ENCODE results near the gene GPLD1.
"Not testable (repeated sequence)": the region's sequence is repeated elsewhere in the genome, so short reads cannot be mapped to it uniquely, and the experiment has no call there.

GPLD1 gene

DNA sequence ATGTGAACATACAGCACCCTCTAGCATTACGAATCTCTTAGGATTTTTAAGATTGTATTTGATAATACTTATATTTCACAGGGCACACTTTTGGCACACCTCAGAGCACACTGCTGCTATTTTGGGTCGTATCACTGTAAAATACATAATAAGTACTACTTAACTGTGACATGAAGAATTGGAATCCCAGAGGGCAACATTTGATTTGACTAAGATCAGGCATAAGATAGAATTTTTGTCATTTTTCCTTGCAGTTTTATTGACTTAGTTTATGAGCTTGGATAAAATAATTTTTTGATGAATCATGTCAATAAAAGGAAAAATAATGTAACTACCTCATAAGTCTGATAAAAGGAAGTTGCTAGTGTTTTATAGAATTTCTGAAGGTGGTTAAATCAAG is 64.3 kb downstream of the GPLD1 start:
- peaks cover 30 to 52% of the 10 kb centered on the region in 2 donors for H3K36me3 ChIP-seq (ENCODE audit: control insufficient read depth in 1 of 2, insufficient read depth in 2 of 2, low read length in 2 of 2)
- no peaks in the 10 kb centered on the region for H3K27me3 ChIP-seq (ENCODE audit: control insufficient read depth in 1 of 2, insufficient read depth in 2 of 2, low read length in 2 of 2)
- H3K4me1 ChIP-seq (ENCODE audit: control insufficient read depth in 1 of 2, insufficient read depth in 2 of 2, low read length in 2 of 2) = no peaks in the 10 kb centered on the region
- no peak overlapping the region for H3K27ac ChIP-seq (ENCODE audit: low read depth, low read length)
- H3K9me3 ChIP-seq (ENCODE audit: control insufficient read depth in 1 of 2, low read length in 2 of 2) = no peaks in the 10 kb centered on the region
- no peak overlapping the region for H3K9ac ChIP-seq (ENCODE audit: low read depth in 1 of 2, low read length in 2 of 2)
- no peak overlapping the region for H3K4me3 ChIP-seq (ENCODE audit: low read depth in 1 of 2, low read length in 2 of 2)

GRCh38 chr6:24419526-24419925 is 69.9 kb downstream of the GPLD1 start:
- Histone ChIP-seq H3K27ac (ENCODE audit: low read depth, low read length) (no peak overlapping the region), H3K36me3 (ENCODE audit: control insufficient read depth in 1 of 2, insufficient read depth in 2 of 2, low read length in 2 of 2) (peaks cover 21 to 81% of the 10 kb centered on the region in 2 donors)

GRCh38 chr6:24415753-24416152 is 73.6 kb downstream of the GPLD1 start:
- no peaks in the 10 kb centered on the region for H3K4me1 ChIP-seq (ENCODE audit: control insufficient read depth in 1 of 2, insufficient read depth in 2 of 2, low read length in 2 of 2)
- H3K27ac ChIP-seq (ENCODE audit: low read depth, low read length) = no peak overlapping the region
- no peaks in the 10 kb centered on the region for H3K27me3 ChIP-seq (ENCODE audit: control insufficient read depth in 1 of 2, insufficient read depth in 2 of 2, low read length in 2 of 2)
- no peak overlapping the region for H3K9ac ChIP-seq (ENCODE audit: low read depth in 1 of 2, low read length in 2 of 2)
- no peaks in the 10 kb centered on the region for H3K9me3 ChIP-seq (ENCODE audit: control insufficient read depth in 1 of 2, low read length in 2 of 2)
- H3K36me3 ChIP-seq (ENCODE audit: control insufficient read depth in 1 of 2, insufficient read depth in 2 of 2, low read length in 2 of 2) = peaks cover 9 to 74% of the 10 kb centered on the region in 2 donors
- H3K4me3 ChIP-seq (ENCODE audit: low read depth in 1 of 2, low read length in 2 of 2) = no peak overlapping the region

More at GRCh38 chr6:24419526-24419925, 69.9 kb downstream of the GPLD1 start:
- Histone ChIP-seq H3K4me1 (ENCODE audit: control insufficient read depth in 1 of 2, insufficient read depth in 2 of 2, low read length in 2 of 2) (no peaks in the 10 kb centered on the region), H3K27me3 (ENCODE audit: control insufficient read depth in 1 of 2, insufficient read depth in 2 of 2, low read length in 2 of 2) (no peaks in the 10 kb centered on the region), H3K9me3 (ENCODE audit: control insufficient read depth in 1 of 2, low read length in 2 of 2) (no peaks in the 10 kb centered on the region), H3K4me3 (ENCODE audit: low read depth in 1 of 2, low read length in 2 of 2) (no peak overlapping the region), H3K9ac (ENCODE audit: low read depth in 1 of 2, low read length in 2 of 2) (no peak overlapping the region)

DNA sequence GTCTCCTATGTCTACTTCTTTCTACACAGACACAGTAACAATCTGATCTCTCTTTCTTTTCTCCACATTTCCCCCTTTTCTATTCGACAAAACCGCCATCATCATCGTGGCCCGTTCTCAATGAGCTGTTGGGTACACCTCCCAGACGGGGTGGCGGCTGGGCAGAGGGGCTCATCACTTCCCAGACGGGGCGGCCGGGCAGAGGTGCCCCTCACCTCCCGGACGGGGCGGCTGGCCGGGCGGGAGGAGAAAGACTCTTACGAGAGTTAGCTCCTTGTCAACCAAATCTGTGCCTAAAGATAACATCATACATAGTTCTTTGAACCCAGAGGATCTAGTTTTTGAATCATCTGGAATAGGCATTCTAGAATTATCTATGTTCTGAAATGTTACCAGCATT is 74.8 kb downstream of the GPLD1 start:
- not testable (repeated sequence) for H3K4me1 ChIP-seq (ENCODE audit: control insufficient read depth in 1 of 2, insufficient read depth in 2 of 2, low read length in 2 of 2); H3K27ac ChIP-seq (ENCODE audit: low read depth, low read length); H3K27me3 ChIP-seq (ENCODE audit: control insufficient read depth in 1 of 2, insufficient read depth in 2 of 2, low read length in 2 of 2); H3K9ac ChIP-seq (ENCODE audit: low read depth in 1 of 2, low read length in 2 of 2); H3K4me3 ChIP-seq (ENCODE audit: low read depth in 1 of 2, low read length in 2 of 2); H3K9me3 ChIP-seq (ENCODE audit: control insufficient read depth in 1 of 2, low read length in 2 of 2)
- H3K36me3 ChIP-seq (ENCODE audit: control insufficient read depth in 1 of 2, insufficient read depth in 2 of 2, low read length in 2 of 2) = peaks cover 0 to 72% of the 10 kb centered on the region in 2 donors

- no peak overlapping the region for H3K4me3 ChIP-seq (ENCODE audit: low read depth in 1 of 2, low read length in 2 of 2)
- H3K4me1 ChIP-seq (ENCODE audit: control insufficient read depth in 1 of 2, insufficient read depth in 2 of 2, low read length in 2 of 2) = no peaks in the 10 kb centered on the region
- H3K9ac ChIP-seq (ENCODE audit: low read depth in 1 of 2, low read length in 2 of 2) = no peak overlapping the region
- no peak overlapping the region for H3K27ac ChIP-seq (ENCODE audit: low read depth, low read length)
- H3K9me3 ChIP-seq (ENCODE audit: control insufficient read depth in 1 of 2, low read length in 2 of 2) = no peaks in the 10 kb centered on the region
- H3K27me3 ChIP-seq (ENCODE audit: control insufficient read depth in 1 of 2, insufficient read depth in 2 of 2, low read length in 2 of 2) = no peaks in the 10 kb centered on the region
- peaks cover 9 to 74% of the 10 kb centered on the region in 2 donors for H3K36me3 ChIP-seq (ENCODE audit: control insufficient read depth in 1 of 2, insufficient read depth in 2 of 2, low read length in 2 of 2)
These were observed 77.1 kb downstream of the GPLD1 start for GRCh38 chr6:24412294-24412693.

DNA sequence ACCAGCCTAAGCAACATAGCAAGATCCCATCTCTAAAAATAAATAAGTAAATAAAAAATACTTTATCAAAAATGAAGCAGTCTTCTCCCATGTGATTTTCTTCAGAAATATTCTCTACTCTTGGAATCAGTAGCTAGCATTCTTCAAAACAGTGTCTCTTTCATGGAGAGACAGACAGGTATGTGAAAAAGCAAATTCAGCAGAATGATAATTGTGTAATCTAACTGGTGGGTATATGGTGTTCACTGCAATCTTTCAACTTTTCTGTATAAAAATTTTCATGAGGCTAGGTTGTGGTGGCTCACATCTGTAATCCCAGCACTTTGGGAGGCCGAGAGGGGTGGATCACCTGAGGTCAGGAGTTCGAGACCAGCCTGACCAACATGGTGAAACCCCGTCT is 78.8 kb downstream of the GPLD1 start:
- H3K27ac ChIP-seq (ENCODE audit: low read depth, low read length) = no peak overlapping the region
- H3K27me3 ChIP-seq (ENCODE audit: control insufficient read depth in 1 of 2, insufficient read depth in 2 of 2, low read length in 2 of 2) = no peaks in the 10 kb centered on the region
- H3K9ac ChIP-seq (ENCODE audit: low read depth in 1 of 2, low read length in 2 of 2) = no peak overlapping the region
- peaks cover 9 to 63% of the 10 kb centered on the region in 2 donors for H3K36me3 ChIP-seq (ENCODE audit: control insufficient read depth in 1 of 2, insufficient read depth in 2 of 2, low read length in 2 of 2)
- no peak overlapping the region for H3K4me3 ChIP-seq (ENCODE audit: low read depth in 1 of 2, low read length in 2 of 2)
- no peaks in the 10 kb centered on the region for H3K4me1 ChIP-seq (ENCODE audit: control insufficient read depth in 1 of 2, insufficient read depth in 2 of 2, low read length in 2 of 2)
- no peaks in the 10 kb centered on the region for H3K9me3 ChIP-seq (ENCODE audit: control insufficient read depth in 1 of 2, low read length in 2 of 2)

DNA sequence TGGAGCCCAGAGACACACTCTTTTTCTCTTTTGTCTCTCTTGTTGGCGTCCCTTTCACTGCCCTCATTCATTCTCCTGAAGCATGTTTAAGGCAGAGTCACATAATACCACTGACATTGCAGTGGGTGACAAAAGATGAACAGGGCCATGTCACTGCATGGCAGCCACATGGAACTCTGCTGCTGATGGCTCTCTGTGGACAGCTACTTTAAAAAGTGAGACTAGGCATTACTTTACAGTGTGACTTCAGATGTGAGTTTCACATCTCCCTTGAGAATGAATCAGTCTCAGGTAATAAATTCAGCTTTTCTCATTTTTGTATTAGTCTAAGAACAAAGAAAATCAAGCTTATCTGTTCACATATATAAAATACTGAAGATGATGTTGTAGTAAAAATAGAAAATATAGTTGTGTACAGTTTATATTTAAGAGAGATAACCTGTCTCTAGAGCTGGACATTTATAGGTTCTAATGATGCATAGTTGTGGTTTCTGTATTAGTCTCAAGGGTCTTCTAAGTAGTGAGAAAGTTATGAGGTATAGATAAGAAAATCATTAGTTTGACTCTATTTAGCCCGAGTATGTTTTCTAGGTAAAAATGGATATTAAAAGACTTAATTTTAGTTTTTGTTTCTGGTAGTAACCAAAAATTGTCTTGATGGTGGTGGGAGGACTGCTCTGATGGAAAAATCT is 80.5 kb downstream of the GPLD1 start:
- H3K9ac ChIP-seq (ENCODE audit: low read depth in 1 of 2, low read length in 2 of 2) = no peak overlapping the region
- no peak overlapping the region for H3K27ac ChIP-seq (ENCODE audit: low read depth, low read length)
- H3K36me3 ChIP-seq (ENCODE audit: control insufficient read depth in 1 of 2, insufficient read depth in 2 of 2, low read length in 2 of 2) = peaks cover 16 to 51% of the 10 kb centered on the region in 2 donors
- no peaks in the 10 kb centered on the region for H3K27me3 ChIP-seq (ENCODE audit: control insufficient read depth in 1 of 2, insufficient read depth in 2 of 2, low read length in 2 of 2)
- peaks cover 9 to 12% of the 10 kb centered on the region in 2 donors for H3K4me1 ChIP-seq (ENCODE audit: control insufficient read depth in 1 of 2, insufficient read depth in 2 of 2, low read length in 2 of 2)
- no peaks in the 10 kb centered on the region for H3K9me3 ChIP-seq (ENCODE audit: control insufficient read depth in 1 of 2, low read length in 2 of 2)
- no peak overlapping the region for H3K4me3 ChIP-seq (ENCODE audit: low read depth in 1 of 2, low read length in 2 of 2)

- Histone ChIP-seq H3K9me3 (ENCODE audit: control insufficient read depth in 1 of 2, low read length in 2 of 2) (no peaks in the 10 kb centered on the region), H3K36me3 (ENCODE audit: control insufficient read depth in 1 of 2, insufficient read depth in 2 of 2, low read length in 2 of 2) (peaks cover 16 to 27% of the 10 kb centered on the region in 2 donors), H3K9ac (ENCODE audit: low read depth in 1 of 2, low read length in 2 of 2) (no peak overlapping the region), H3K4me1 (ENCODE audit: control insufficient read depth in 1 of 2, insufficient read depth in 2 of 2, low read length in 2 of 2) (peaks cover 15 to 19% of the 10 kb centered on the region in 2 donors), H3K4me3 (ENCODE audit: low read depth in 1 of 2, low read length in 2 of 2) (no peak overlapping the region), H3K27me3 (ENCODE audit: control insufficient read depth in 1 of 2, insufficient read depth in 2 of 2, low read length in 2 of 2) (no peaks in the 10 kb centered on the region), H3K27ac (ENCODE audit: low read depth, low read length) (no peak overlapping the region)
These were observed 84.1 kb downstream of the GPLD1 start for GRCh38 chr6:24405262-24405661.

GRCh38 chr6:24403501-24403824 is 85.9 kb downstream of the GPLD1 start:
- Histone ChIP-seq H3K27ac (ENCODE audit: low read depth, low read length) (peak overlapping the region; percentile 58), H3K9ac (ENCODE audit: low read depth in 1 of 2, low read length in 2 of 2) (peak overlapping the region; percentile 80 to 98), H3K4me1 (ENCODE audit: control insufficient read depth in 1 of 2, insufficient read depth in 2 of 2, low read length in 2 of 2) (peaks cover 15 to 19% of the 10 kb centered on the region in 2 donors), H3K27me3 (ENCODE audit: control insufficient read depth in 1 of 2, insufficient read depth in 2 of 2, low read length in 2 of 2) (peaks cover 4 to 7% of the 10 kb centered on the region in 2 donors), H3K9me3 (ENCODE audit: control insufficient read depth in 1 of 2, low read length in 2 of 2) (no peaks in the 10 kb centered on the region), H3K36me3 (ENCODE audit: control insufficient read depth in 1 of 2, insufficient read depth in 2 of 2, low read length in 2 of 2) (peaks cover 12 to 14% of the 10 kb centered on the region in 2 donors), H3K4me3 (ENCODE audit: low read depth in 1 of 2, low read length in 2 of 2) (peak overlapping the region; percentile 81 to 99)

DNA sequence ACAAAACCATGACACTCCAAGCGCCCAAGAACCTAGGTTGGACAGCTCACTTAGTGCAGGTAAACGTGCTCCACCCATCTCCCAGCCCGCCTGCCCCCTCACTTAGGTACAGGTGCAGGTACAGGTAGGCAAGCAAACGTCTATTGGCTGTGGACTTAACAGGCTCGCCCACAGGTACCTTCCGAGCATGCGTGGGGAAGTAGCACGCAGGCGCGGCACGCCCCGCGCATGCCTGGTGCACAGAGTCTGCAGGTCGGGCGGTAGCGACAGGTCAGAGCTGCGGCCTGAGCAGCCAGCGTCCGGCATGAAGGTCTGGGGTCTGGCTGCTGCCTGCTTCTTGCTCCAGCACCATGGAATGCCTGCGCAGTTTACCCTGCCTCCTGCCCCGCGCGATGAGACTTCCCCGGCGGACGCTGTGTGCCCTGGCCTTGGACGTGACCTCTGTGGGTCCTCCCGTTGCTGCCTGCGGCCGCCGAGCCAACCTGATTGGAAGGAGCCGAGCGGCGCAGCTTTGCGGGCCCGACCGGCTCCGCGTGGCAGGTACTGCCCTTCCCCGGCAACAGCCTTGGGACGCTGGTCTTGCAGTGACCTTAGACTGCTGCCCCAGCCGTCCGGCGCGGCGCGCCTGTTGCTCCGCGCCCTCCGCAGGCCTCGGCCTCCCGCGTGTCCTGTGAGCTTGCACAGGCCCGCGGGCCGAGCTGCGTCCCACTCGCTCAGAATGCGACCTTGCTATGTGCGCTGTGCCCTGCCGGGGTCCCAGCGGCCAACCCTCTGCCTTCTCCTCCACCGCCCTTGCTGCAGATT is 86.5 kb downstream of the GPLD1 start, which contains the start of gene MRS2:
Gene MRS2, plus strand, starts transcription at position 240 of the 804 bp plus-strand sequence. Its CDS starts 111 bp downstream, at position 351.
- H3K9me3 ChIP-seq (ENCODE audit: control insufficient read depth in 1 of 2, low read length in 2 of 2) = no peaks in the 10 kb centered on the region
- H3K9ac ChIP-seq (ENCODE audit: low read depth in 1 of 2, low read length in 2 of 2) = peak within 1 kb of the TSS; percentile 80 to 98
- H3K36me3 ChIP-seq (ENCODE audit: control insufficient read depth in 1 of 2, insufficient read depth in 2 of 2, low read length in 2 of 2) = peaks cover 9 to 12% of the 10 kb centered on the region in 2 donors
- peak within 1 kb of the TSS; percentile 81 to 99 for H3K4me3 ChIP-seq (ENCODE audit: low read depth in 1 of 2, low read length in 2 of 2)
- H3K27me3 ChIP-seq (ENCODE audit: control insufficient read depth in 1 of 2, insufficient read depth in 2 of 2, low read length in 2 of 2) = peaks cover 4 to 7% of the 10 kb centered on the region in 2 donors
- H3K27ac ChIP-seq (ENCODE audit: low read depth, low read length) = peak within 1 kb of the TSS; percentile 58
- H3K4me1 ChIP-seq (ENCODE audit: control insufficient read depth in 1 of 2, insufficient read depth in 2 of 2, low read length in 2 of 2) = peaks cover 15 to 19% of the 10 kb centered on the region in 2 donors

Measured in duodenal mucosa (tissue), 2 donors.